K562 (cell line): Measurements from ENCODE around the gene CALY. TPM values are rescaled to one million over a fixed set of nuclear protein-coding genes. Genes with fewer than 3 reads are reported as not detected.

ENCODE experiments used
- ATAC-seq: fragments of 200-7000 bp; cut with Tn5 transposase; 3 replicates; pipeline ENCODE4 v1.9.1; 2020; ENCODE audit warnings: moderate library complexity
- BruUV-seq: library from RNA; stranded (reverse); fragments of 400-500 nt; replicated peaks from 2 replicates; lab custom pipeline; 2021; lab: Mats Ljungman, UMichigan
- CTCF ChIA-PET: fragments of 300-600 bp; formaldehyde crosslinking; extraction: SDS; loops from one replicate; lab custom pipeline; 2021; ENCODE audit warnings: low intra/inter-chr PET ratio; lab: Yijun Ruan, JAX
- POLR2A ChIA-PET: fragments of 300-600, 350-650 bp; sonication (Branson Sonifier 250); formaldehyde crosslinking; extraction: SDS; loops from one replicate; lab custom pipeline; 2021; ENCODE audit warnings: antibody characterized with exemption, inconsistent platforms; lab: Yijun Ruan, JAX
- DNase-seq, 4 experiments: peaks; one replicate each; pipeline versions ENCODE4 v3.0.0 to v3.0.0-alpha.2; 2011 to 2018; ENCODE audit warnings: low spot score in 3 of 4, mixed read lengths in 3 of 4; ENCODE audit errors: extremely low read depth in 1 of 4
- FAIRE-seq: peaks from 2 replicates; lab custom pipeline; 2011; peaks lifted over from hg19 to GRCh38; lab: Jason Lieb, UNC
- H2AFZ ChIP-seq: 2 replicates; pipeline ENCODE4 v1.6.0; 2011; ENCODE audit warnings: low read depth, low read length, control low read depth, inconsistent platforms
- H3K27ac ChIP-seq: fragments of 200-600 bp; 3 replicates; pipeline ENCODE4 v1.8.0; 2011; ENCODE audit warnings: low read depth, mild to moderate bottlenecking, control low read depth, inconsistent platforms, low read length, moderate library complexity, mixed read lengths; ENCODE audit errors: extremely low read depth
- H3K27me3 ChIP-seq, 2 experiments: fragments of 300-600 bp in 1 of 2; 2 replicates in 1 of 2; 3 replicates in 1 of 2; pipeline versions ENCODE4 v1.6.0 to v1.8.0; 2011; ENCODE audit warnings: inconsistent platforms in 2 of 2, low read length in 2 of 2, mild to moderate bottlenecking in 1 of 2, mixed read lengths in 1 of 2, moderate library complexity in 1 of 2; ENCODE audit not compliant: control insufficient read depth in 2 of 2, insufficient read depth in 2 of 2
- H3K36me3 ChIP-seq: fragments of 300-600 bp; 3 replicates; pipeline ENCODE4 v1.8.0; 2011; ENCODE audit warnings: mild to moderate bottlenecking, low read length, inconsistent platforms; ENCODE audit not compliant: control insufficient read depth, insufficient read depth
- H3K4me1 ChIP-seq, 2 experiments: fragments of 200-600 bp in 1 of 2; replicated peaks in 1 of 2; 2 replicates in 1 of 2; 3 replicates in 1 of 2; pipeline versions ENCODE4 v1.5.1 to v1.8.0; 2011; ENCODE audit warnings: inconsistent platforms in 2 of 2, low read length in 2 of 2, mild to moderate bottlenecking in 1 of 2, mixed read lengths in 1 of 2, moderate library complexity in 1 of 2; ENCODE audit not compliant: control insufficient read depth in 2 of 2, insufficient read depth in 2 of 2
- H3K4me2 ChIP-seq: 2 replicates; pipeline ENCODE4 v1.6.1; 2011; ENCODE audit warnings: low read length, control low read depth, inconsistent platforms, mixed read lengths; ENCODE audit not compliant: insufficient read depth
- H3K4me3 ChIP-seq: fragments of 200-600 bp; sonication (generic), shearing (Covaris generic); 2 replicates; pipeline ENCODE4 v1.5.1; 2016; ENCODE audit warnings: control low read depth, inconsistent platforms
- H3K79me2 ChIP-seq: fragments of 200-600 bp; 3 replicates; pipeline ENCODE4 v1.8.0; 2011; ENCODE audit warnings: low read length, inconsistent platforms; ENCODE audit not compliant: control insufficient read depth, insufficient read depth
- H3K9ac ChIP-seq, 2 experiments: 2 replicates each; pipeline versions ENCODE4 v1.6.0 to v1.6.1; 2011; ENCODE audit warnings: low read depth in 2 of 2, low read length in 2 of 2, control low read depth in 1 of 2, inconsistent platforms in 1 of 2, mild to moderate bottlenecking in 1 of 2, mixed read lengths in 1 of 2; ENCODE audit not compliant: insufficient read depth in 1 of 2
- H3K9me1 ChIP-seq: one replicate; pipeline ENCODE4 v1.6.0; 2011; ENCODE audit warnings: inconsistent platforms, mild to moderate bottlenecking, low read length, moderate library complexity; ENCODE audit not compliant: control insufficient read depth, insufficient read depth
- H3K9me3 ChIP-seq: replicated peaks from 2 replicates; pipeline ENCODE4 v1.5.1; 2011; ENCODE audit warnings: low read depth, low read length, inconsistent platforms; ENCODE audit not compliant: control insufficient read depth, insufficient read depth
- H4K20me1 ChIP-seq: replicated peaks from 2 replicates; pipeline ENCODE4 v1.6.1; 2011; ENCODE audit warnings: low read length, inconsistent platforms, mixed read lengths; ENCODE audit not compliant: control insufficient read depth, insufficient read depth
- BDP1 ChIP-seq: IDR thresholded peaks from 3 replicates; pipeline ENCODE4 v1.6.1; 2011; ENCODE audit not compliant: insufficient read length, insufficient read depth
- E2F8 ChIP-seq: fragments of 450-650 bp; IDR thresholded peaks from 2 replicates; pipeline ENCODE4 v1.7.1; 2018; ENCODE audit warnings: mild to moderate bottlenecking, low read depth; ENCODE audit not compliant: partially characterized antibody
- KAT2B ChIP-seq: IDR thresholded peaks from one replicate; pipeline ENCODE4 v1.6.1; 2012; ENCODE audit warnings: low read depth, mild to moderate bottlenecking, control low read depth, inconsistent platforms, low read length, moderate library complexity
- NKRF ChIP-seq: fragments of 450-650 bp; IDR thresholded peaks from 2 replicates; pipeline ENCODE4 v1.6.1; 2016; ENCODE audit warnings: borderline replicate concordance
- POLR2G ChIP-seq: fragments of 200-400 bp; formaldehyde crosslinking; IDR thresholded peaks from 2 replicates; pipeline ENCODE4 v1.6.1; 2017; ENCODE audit warnings: low read depth, mild to moderate bottlenecking, antibody characterized with exemption, low read length, moderate library complexity
- PRPF4 ChIP-seq: fragments of 200-400 bp; formaldehyde crosslinking; IDR thresholded peaks from one replicate; pipeline ENCODE4 v1.6.1; 2017; ENCODE audit warnings: low read length, low read depth, mild to moderate bottlenecking; ENCODE audit not compliant: insufficient read depth, poor library complexity, severe bottlenecking
- SIN3A ChIP-seq, 2 experiments: fragments of 150-350 bp in 1 of 2; IDR thresholded peaks; 2 replicates each; pipeline ENCODE4 v1.6.1; 2011 to 2016; ENCODE audit warnings: borderline replicate concordance in 2 of 2, low read depth in 2 of 2, low read length in 2 of 2, mild to moderate bottlenecking in 2 of 2, moderate library complexity in 2 of 2; ENCODE audit not compliant: control insufficient read depth in 1 of 2
- STAT5A ChIP-seq: IDR thresholded peaks from 2 replicates; pipeline ENCODE4 v1.6.1; 2012; ENCODE audit warnings: low read length, inconsistent platforms, borderline replicate concordance
- TRIM28 ChIP-seq: fragments of 450-650 bp; IDR thresholded peaks from 2 replicates; pipeline ENCODE4 v1.6.1; 2017
- ZBTB17 ChIP-seq: fragments of 450-650 bp; formaldehyde crosslinking; IDR thresholded peaks from 2 replicates; pipeline ENCODE4 v1.4.0; 2020; ENCODE audit warnings: mild to moderate bottlenecking
- ZNF224 ChIP-seq: sonication (generic); formaldehyde crosslinking; IDR thresholded peaks from 2 replicates; pipeline ENCODE4 v1.8.0; 2022; ENCODE audit warnings: mild to moderate bottlenecking, missing genetic modification reagents
- ZNF699 ChIP-seq: fragments of 250-450 bp; sonication (Bioruptor Pico); IDR thresholded peaks from 2 replicates; pipeline ENCODE4 v1.8.0; 2021; ENCODE audit warnings: mild to moderate bottlenecking, moderate library complexity; ENCODE audit not compliant: insufficient replicate concordance
- ZNF75A ChIP-seq: fragments of 450-650 bp; formaldehyde crosslinking; IDR thresholded peaks from 2 replicates; pipeline ENCODE4 v1.4.0; 2020; ENCODE audit warnings: mild to moderate bottlenecking
- ZZZ3 ChIP-seq: fragments of 450-650 bp; IDR thresholded peaks from 2 replicates; pipeline ENCODE4 v1.6.1; 2016; ENCODE audit warnings: antibody characterized with exemption, mild to moderate bottlenecking, moderate library complexity
- WGBS: fragments of 100-300 bp; shearing (Covaris generic); methylation state at CpG from one replicate; pipeline ENCODE4 v1.1.6; 2016; ENCODE audit warnings: low coverage, mixed read lengths; ENCODE audit not compliant: insufficient coverage; ENCODE audit errors: missing lambda C conversion rate; 5-methylcytosine and 5-hydroxymethylcytosine counted together
- in situ Hi-C: fragments of 300-500 bp; cut with MboI; formaldehyde crosslinking; loops from 4 replicates; pipeline ENCODE4 v1.15.0; 2018; ENCODE audit warnings: inconsistent platforms, mixed read lengths
- intact Hi-C: fragments of 100-400 bp; cut with micrococcal nuclease; formaldehyde crosslinking; loops from 2 replicates; pipeline ENCODE4 v1.14.2; 2022
- polyA plus RNA-seq, 8 experiments: library from polyadenylated mRNA; depleted of rRNA in 4 of 8; stranded (reverse) in 5 of 8; unstranded in 3 of 8; fragments of >200 nt; fragmentation: Nextera tagmentation in 2 of 8; fragmentation: Illumina TruSeq in 1 of 8; extraction: Ambion mirVana in 2 of 8; extraction: Trizol in 1 of 8; gene quantifications; 2 replicates each; pipeline versions ENCODE4 v1.2.1 to v1.2.3, GENCODE V29; 2011 to 2014; ENCODE audit warnings: inconsistent platforms in 1 of 8, missing spikeins in 1 of 8
- total RNA-seq, 7 experiments: library from RNA; depleted of rRNA in 6 of 7; stranded (reverse); fragments of >200 nt in 6 of 7; fragmentation: Illumina TruSeq in 2 of 7; extraction: Trizol in 2 of 7; gene quantifications; 2 replicates each; pipeline versions ENCODE4 v1.2.1 to v1.2.3, GENCODE V29; 2011 to 2021; ENCODE audit warnings: low replicate concordance in 1 of 7
- TF ChIP-seq, protein P1 (sequence below): fragments of 450-650 bp; formaldehyde crosslinking; IDR thresholded peaks from 2 replicates; pipeline ENCODE4 v1.4.0; 2020; ENCODE audit warnings: mild to moderate bottlenecking, mixed read lengths

Gene CALY
- total and polyA plus RNA-seq, 9 of the 15 experiments (the other 6 are each of a cell fraction or from before 2014, with no cell fraction given): not detected

DNA sequence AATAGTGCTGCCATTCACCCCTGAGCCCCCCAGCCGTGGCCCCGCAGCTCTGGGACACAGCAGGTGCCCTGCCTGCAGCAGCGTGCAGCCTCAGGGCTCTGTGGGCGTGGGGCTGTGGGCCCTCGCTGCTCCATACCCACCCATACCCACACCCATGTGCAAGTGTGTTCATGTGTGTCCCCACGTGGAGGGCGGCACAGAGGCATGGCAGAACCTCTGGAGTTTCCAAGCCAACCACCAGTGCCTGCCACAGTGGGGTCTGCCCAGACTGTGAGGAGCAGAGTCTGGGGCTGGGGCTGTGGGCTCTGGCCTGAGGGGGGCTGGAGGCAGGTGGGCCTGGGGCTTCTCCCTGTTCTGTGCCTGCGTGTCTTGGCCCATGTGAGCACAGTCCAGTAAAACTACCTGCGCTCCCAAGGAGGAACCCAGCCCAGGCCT, 12.9 kb upstream of the CALY start (continued):
- TF ChIP-seq NKRF (no peak), PRPF4 (no peak), ZZZ3 (no peak), POLR2G (peak; percentile 77), TRIM28 (no peak), ZBTB17 (CRISPR knock-in tag) (no peak), KAT2B (no peak), ZNF75A (CRISPR knock-in tag) (no peak)

DNA sequence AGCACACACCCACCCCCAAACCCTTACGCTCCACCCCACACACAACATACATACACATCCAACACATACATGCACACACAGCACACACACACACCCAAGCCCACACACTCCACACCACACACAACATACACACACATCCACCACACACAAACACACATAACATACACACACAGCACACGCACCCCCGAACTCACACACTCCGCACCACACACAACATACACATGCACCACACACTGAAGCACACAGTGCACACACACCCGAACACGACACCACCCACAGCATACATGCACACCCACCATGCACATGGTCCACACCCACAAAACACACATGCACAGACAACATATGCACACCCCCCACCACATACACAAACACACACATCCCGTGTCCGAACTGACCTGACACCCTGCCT, 12.5 kb upstream of the CALY start:
- POLR2A ChIA-PET: no interaction called here
- no TSS peak for BruUV-seq
- intact Hi-C loops: no loop called here
- TF ChIP-seq E2F8 (no peak), STAT5A (peak; percentile 50; the same call in 1 of the 2 replicates), ZNF224 (no peak), BDP1 (no peak), ZNF699 (CRISPR knock-in tag) (no peak), SIN3A (IDR thresholded peaks at IDR 0.05; ENCODE audit: borderline replicate concordance in 2 of 2, control insufficient read depth in 1 of 2, low read depth in 2 of 2, low read length in 2 of 2) (no peak)
- TF ChIP-seq, protein P1, sequence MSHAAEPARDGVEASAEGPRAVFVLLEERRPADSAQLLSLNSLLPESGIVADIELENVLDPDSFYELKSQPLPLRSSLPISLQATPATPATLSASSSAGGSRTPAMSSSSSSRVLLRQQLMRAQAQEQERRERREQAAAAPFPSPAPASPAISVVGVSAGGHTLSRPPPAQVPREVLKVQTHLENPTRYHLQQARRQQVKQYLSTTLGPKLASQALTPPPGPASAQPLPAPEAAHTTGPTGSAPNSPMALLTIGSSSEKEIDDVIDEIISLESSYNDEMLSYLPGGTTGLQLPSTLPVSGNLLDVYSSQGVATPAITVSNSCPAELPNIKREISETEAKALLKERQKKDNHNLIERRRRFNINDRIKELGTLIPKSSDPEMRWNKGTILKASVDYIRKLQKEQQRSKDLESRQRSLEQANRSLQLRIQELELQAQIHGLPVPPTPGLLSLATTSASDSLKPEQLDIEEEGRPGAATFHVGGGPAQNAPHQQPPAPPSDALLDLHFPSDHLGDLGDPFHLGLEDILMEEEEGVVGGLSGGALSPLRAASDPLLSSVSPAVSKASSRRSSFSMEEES (CRISPR knock-in tag): no peak

More for the DNA sequence above, 12.5 kb upstream of the CALY start:
- Histone ChIP-seq H3K4me1 (peaks cover 0 to 47% of the 10 kb centered on the region in 2 experiments; a peak in 2 of 5 replicates), H3K79me2 (no peaks in the 10 kb centered on the region), H3K4me2 (no peak overlapping the region), H3K27ac (no peak overlapping the region), H4K20me1 (no peaks in the 10 kb centered on the region), H3K27me3 (no peaks in the 10 kb centered on the region; a peak in 1 of 5 replicates), H3K36me3 (no peaks in the 10 kb centered on the region), H3K9ac (0 out of 4 replicates have a peak overlapping the region, but pooled peaks of 1 of the 2 experiments have one; percentile 17), H3K4me3 (no peak overlapping the region), H3K9me3 (no peaks in the 10 kb centered on the region), H3K9me1 (no peaks in the 10 kb centered on the region), H2AFZ (no peak overlapping the region)
- FAIRE-seq (no peak), ATAC-seq (no peak), DNase-seq (no peak)
- in situ Hi-C loops: no loop called here
- CTCF ChIA-PET: no interaction called here
- WGBS: 34% methylated on average over 7 of the region's 8 CpGs
